Body of pancreas (tissue), 4 donors: ENCODE results near the gene PCDHA11. TPM values are rescaled to one million over a fixed set of nuclear protein-coding genes. Genes with fewer than 3 reads are reported as not detected.
A peak's percentile ranks its signal among the peaks of the same experiment; 100 is the strongest.
"Not testable (repeated sequence)": the region's sequence is repeated elsewhere in the genome, so short reads cannot be mapped to it uniquely, and the experiment has no call there.

Experiments
- ATAC-seq: fragments of 150-250 bp; one replicate; pipeline ENCODE4 v1.9.1; 2016
- DNase-seq, 4 donors: peaks; one replicate each; pipeline ENCODE4 v3.0.0-alpha.2; 2019
- H3K27ac ChIP-seq, 4 donors: fragments of 200-600 bp; sonication (generic); 1 replicate in 3 of 4; 2 replicates in 1 of 4; pipeline versions ENCODE4 v1.5.1 to v1.6.1; 2016 to 2019; ENCODE audit warnings: mild to moderate bottlenecking in 1 of 4, mixed read lengths in 1 of 4, moderate library complexity in 1 of 4
- H3K27me3 ChIP-seq, 2 donors: fragments of 200-600 bp; sonication (generic); one replicate each; pipeline ENCODE4 v1.6.0; 2016; ENCODE audit warnings: mild to moderate bottlenecking in 1 of 2
- H3K36me3 ChIP-seq, 2 donors: fragments of 200-600 bp; sonication (generic); replicated peaks in 1 of 2; 2 replicates each; pipeline ENCODE4 v1.5.1; 2016; ENCODE audit warnings: low read depth in 2 of 2; ENCODE audit not compliant: insufficient read depth in 1 of 2
- H3K4me1 ChIP-seq: fragments of 200-600 bp; sonication (generic); one replicate; pipeline ENCODE4 v1.6.0; 2016
- H3K4me3 ChIP-seq, 2 donors: fragments of 200-600 bp; sonication (generic); 1 replicate in 1 of 2; 2 replicates in 1 of 2; pipeline ENCODE4 v1.5.1; 2016 to 2019
- H3K9me3 ChIP-seq, 3 donors: fragments of 200-600 bp; sonication (generic); 1 replicate in 2 of 3; 2 replicates in 1 of 3; pipeline ENCODE4 v1.5.1; 2016
- POLR2A ChIP-seq, 3 donors: fragments of 450-650 bp; IDR thresholded peaks; one replicate each; pipeline ENCODE4 v1.6.1; 2016; ENCODE audit warnings: antibody characterized with exemption in 3 of 3, mild to moderate bottlenecking in 2 of 3
- WGBS, 2 donors: methylation state at CpG; one replicate each; pipeline ENCODE4 v1.1.5; 2017; 5-methylcytosine and 5-hydroxymethylcytosine counted together
- intact Hi-C: fragments of 100-400 bp; cut with DNase I; formaldehyde crosslinking; loops from one replicate; pipeline ENCODE4 v1.15.1; 2023
- total RNA-seq, 2 donors: library from RNA; depleted of rRNA; stranded (reverse); fragments of >200 nt; gene quantifications; one replicate each; pipeline ENCODE4 v1.1.0, GENCODE V29; 2016
- TF ChIP-seq, protein P1 (sequence below), 7 experiments: fragments of 450-650 bp in 4 of 7; fragments of 200-600 bp in 3 of 7; sonication (generic) in 3 of 7; IDR thresholded peaks; one replicate each; pipeline ENCODE4 v1.5.1; 2016 to 2019; ENCODE audit warnings: antibody characterized with exemption in 7 of 7

PCDHA11 gene
- total RNA-seq, 2 donors from 2014 or later = 3.6 to 4.9 TPM

DNA sequence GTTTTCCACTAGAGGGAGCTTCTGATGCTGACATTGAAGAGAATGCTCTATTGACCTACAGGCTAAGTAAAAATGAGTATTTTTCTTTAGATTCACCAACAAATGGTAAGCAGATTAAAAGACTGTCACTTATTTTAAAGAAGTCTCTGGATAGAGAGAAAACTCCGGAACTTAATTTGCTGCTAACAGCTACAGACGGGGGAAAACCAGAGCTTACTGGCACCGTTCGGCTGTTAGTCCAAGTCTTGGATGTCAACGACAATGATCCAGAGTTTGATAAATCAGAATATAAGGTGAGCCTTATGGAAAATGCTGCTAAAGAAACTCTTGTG lies 764 bp downstream of the PCDHA11 start:
- peaks cover 0 to 16% (median 3%) of the 10 kb centered on the region in 3 donors for H3K9me3 ChIP-seq
- no peaks in the 10 kb centered on the region for H3K27me3 ChIP-seq
- intact Hi-C loops = no loop called here
- no peak overlapping the region for H3K27ac ChIP-seq
- H3K4me1 ChIP-seq = no peaks in the 10 kb centered on the region
- no peak for TF ChIP-seq POLR2A (IDR thresholded peaks at IDR 0.05)
- TF ChIP-seq, protein P1, sequence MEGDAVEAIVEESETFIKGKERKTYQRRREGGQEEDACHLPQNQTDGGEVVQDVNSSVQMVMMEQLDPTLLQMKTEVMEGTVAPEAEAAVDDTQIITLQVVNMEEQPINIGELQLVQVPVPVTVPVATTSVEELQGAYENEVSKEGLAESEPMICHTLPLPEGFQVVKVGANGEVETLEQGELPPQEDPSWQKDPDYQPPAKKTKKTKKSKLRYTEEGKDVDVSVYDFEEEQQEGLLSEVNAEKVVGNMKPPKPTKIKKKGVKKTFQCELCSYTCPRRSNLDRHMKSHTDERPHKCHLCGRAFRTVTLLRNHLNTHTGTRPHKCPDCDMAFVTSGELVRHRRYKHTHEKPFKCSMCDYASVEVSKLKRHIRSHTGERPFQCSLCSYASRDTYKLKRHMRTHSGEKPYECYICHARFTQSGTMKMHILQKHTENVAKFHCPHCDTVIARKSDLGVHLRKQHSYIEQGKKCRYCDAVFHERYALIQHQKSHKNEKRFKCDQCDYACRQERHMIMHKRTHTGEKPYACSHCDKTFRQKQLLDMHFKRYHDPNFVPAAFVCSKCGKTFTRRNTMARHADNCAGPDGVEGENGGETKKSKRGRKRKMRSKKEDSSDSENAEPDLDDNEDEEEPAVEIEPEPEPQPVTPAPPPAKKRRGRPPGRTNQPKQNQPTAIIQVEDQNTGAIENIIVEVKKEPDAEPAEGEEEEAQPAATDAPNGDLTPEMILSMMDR (IDR thresholded peaks at IDR 0.05) = peak in 2 of 7 experiments; percentile 17 to 23
- ATAC-seq (no peak), DNase-seq (no peak)
- WGBS, 2 donors = 57 to 62% methylated on average over 5 of the region's 5 CpGs
- H3K36me3 ChIP-seq = no peaks in the 10 kb centered on the region
- H3K4me3 ChIP-seq = no peak overlapping the region

DNA sequence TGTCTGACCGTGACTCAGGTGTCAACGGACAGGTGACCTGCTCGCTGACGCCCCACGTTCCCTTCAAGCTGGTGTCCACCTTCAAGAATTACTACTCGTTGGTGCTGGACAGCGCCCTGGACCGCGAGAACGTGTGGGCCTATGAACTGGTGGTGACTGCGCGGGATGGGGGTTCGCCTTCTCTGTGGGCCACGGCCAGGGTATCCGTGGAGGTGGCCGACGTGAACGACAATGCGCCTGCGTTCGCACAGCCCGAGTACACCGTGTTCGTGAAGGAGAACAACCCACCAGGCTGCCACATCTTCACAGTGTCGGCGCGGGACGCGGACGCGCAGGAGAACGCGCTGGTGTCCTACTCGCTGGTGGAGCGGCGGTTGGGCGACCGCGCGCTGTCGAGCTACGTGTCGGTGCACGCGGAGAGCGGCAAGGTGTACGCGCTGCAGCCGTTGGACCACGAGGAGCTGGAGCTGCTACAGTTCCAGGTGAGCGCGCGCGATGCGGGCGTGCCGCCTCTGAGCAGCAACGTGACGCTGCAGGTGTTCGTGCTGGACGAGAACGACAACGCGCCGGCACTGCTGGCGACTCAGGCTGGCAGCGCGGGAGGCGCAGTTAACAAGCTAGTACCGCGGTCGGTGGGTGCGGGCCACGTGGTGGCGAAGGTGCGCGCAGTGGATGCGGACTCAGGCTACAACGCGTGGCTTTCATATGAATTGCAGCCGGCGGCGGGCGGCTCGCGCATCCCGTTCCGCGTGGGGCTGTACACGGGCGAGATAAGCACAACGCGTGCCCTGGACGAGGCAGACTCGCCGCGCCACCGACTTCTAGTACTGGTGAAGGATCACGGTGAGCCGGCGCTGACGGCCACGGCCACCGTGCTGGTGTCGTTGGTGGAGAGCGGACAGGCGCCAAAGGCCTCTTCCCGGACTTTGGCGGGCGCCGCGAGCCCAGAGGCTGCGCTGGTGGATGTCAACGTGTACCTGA lies 1.8 kb downstream of the PCDHA11 start:
- no peak for DNase-seq
- intact Hi-C loops = no loop called here
- H3K27ac ChIP-seq = no peak overlapping the region
- H3K4me3 ChIP-seq = no peak overlapping the region
- 42 to 76% methylated on average over 31 to 97 of the region's 114 CpGs for WGBS, 2 donors
- H3K4me1 ChIP-seq = no peaks in the 10 kb centered on the region
- ATAC-seq = no peak
- TF ChIP-seq POLR2A (IDR thresholded peaks at IDR 0.05) = no peak
- TF ChIP-seq, protein P1 (IDR thresholded peaks at IDR 0.05) = no peak
- H3K27me3 ChIP-seq = no peaks in the 10 kb centered on the region
- H3K36me3 ChIP-seq = no peaks in the 10 kb centered on the region
- H3K9me3 ChIP-seq = peaks cover 0 to 22% (median 3%) of the 10 kb centered on the region in 3 donors

DNA sequence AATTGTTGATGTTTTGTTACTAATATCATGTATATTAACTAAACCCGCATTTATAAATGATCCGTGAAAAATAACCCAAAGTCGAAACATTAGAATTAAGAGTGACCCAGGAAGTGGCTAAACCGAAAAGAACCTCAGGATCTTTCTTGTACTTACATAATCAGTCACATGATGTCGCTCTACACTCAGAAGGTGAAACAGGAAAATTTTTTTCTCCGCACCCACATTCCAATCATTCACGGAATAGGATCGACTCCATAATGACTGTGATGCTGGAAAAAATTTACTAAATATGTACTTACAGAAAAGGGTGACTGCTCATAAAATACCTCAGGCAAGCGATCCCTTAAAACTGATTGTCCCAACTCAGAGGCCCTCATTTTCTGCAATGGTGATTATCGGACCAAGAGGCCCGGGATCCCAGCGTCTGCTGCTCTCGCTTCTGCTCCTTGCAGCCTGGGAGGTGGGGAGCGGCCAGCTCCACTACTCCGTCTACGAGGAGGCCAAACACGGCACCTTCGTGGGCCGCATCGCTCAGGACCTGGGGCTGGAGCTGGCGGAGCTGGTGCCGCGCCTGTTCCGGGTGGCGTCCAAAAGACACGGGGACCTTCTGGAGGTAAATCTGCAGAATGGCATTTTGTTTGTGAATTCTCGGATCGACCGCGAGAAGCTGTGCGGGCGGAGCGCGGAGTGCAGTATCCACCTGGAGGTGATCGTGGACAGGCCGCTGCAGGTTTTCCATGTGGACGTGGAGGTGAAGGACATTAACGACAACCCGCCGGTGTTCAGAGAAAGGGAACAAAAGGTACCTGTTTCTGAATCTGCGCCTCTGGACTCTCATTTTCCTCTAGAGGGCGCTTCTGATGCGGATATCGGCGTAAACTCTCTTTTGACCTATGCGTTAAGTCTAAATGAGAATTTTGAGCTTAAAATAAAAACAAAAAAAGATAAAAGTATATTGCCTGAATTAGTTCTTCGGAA lies 6.6 kb downstream of the PCDHA11 start, which contains the start of gene PCDHA12:
TSS of gene PCDHA12 (plus strand) at position 224 of the 981 bp plus-strand sequence. CDS start at position 389, 165 bp downstream.
- Histone ChIP-seq H3K4me1 (no peaks in the 10 kb centered on the region), H3K27me3 (no peaks in the 10 kb centered on the region), H3K36me3 (no peaks in the 10 kb centered on the region), H3K9me3 (peaks cover 0 to 36% (median 2%) of the 10 kb centered on the region in 3 donors), H3K27ac (no peak within 1 kb of the TSS), H3K4me3 (no peak within 1 kb of the TSS)
- peak; percentile 40 for ATAC-seq
- WGBS, 2 donors = 14 to 15% methylated on average over 34 to 47 of the region's 47 CpGs
- intact Hi-C loops = no loop called here
- TF ChIP-seq POLR2A (IDR thresholded peaks at IDR 0.05) = no peak
- TF ChIP-seq, protein P1 (IDR thresholded peaks at IDR 0.05) = peak in 5 of 7 experiments; percentile 5 to 32 (median 25)
- no peak for DNase-seq

DNA sequence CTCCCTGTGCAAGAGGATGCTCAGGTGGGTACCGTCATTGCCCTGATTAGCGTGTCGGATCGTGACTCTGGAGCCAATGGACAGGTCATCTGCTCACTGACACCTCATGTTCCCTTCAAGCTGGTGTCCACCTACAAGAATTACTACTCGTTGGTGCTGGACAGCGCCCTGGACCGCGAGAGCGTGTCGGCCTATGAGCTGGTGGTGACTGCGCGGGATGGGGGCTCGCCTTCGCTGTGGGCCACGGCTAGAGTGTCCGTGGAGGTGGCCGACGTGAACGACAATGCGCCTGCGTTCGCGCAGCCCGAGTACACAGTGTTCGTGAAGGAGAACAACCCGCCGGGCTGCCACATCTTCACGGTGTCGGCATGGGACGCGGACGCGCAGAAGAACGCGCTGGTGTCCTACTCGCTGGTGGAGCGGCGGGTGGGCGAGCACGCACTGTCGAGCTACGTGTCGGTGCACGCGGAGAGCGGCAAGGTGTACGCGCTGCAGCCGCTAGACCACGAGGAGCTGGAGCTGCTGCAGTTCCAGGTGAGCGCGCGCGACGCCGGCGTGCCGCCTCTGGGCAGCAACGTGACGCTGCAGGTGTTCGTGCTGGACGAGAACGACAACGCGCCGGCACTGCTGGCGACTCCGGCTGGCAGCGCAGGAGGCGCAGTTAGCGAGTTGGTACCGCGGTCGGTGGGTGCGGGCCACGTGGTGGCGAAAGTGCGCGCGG lies 7.9 kb downstream of the PCDHA11 start:
- H3K4me1 ChIP-seq, DNase-seq, intact Hi-C loops, H3K36me3 ChIP-seq, H3K4me3 ChIP-seq, H3K27ac ChIP-seq, H3K27me3 ChIP-seq, ATAC-seq: not testable (repeated sequence)
- WGBS, 2 donors = 26 to 38% methylated on average over 14 to 71 of the region's 80 CpGs
- peaks cover 0 to 26% (median 2%) of the 10 kb centered on the region in 3 donors for H3K9me3 ChIP-seq
